Activated CD8-positive, alpha-beta memory T cell treated with anti-CD3 and anti-CD28 coated beads, Interleukin-2, amount 10 ng/mL, durations not matched to agents 7 days and 5 days (primary cell): ENCODE measurements around the gene NANOGP8. TPM values are rescaled to one million over a fixed set of nuclear protein-coding genes. Genes with fewer than 3 reads are reported as not detected.
A peak's percentile ranks its signal among the peaks of the same experiment; 100 is the strongest.
"Not testable (repeated sequence)": the region's sequence is repeated elsewhere in the genome, so short reads cannot be mapped to it uniquely, and the experiment has no call there.

Source experiments
- ATAC-seq: fragments of 150-1000 bp; cut with Tn5 transposase; one replicate; pipeline ENCODE4 v1.10.0; 2021; ENCODE audit warnings: moderate library complexity
- CTCF ChIA-PET: fragments of 350-600 bp; sonication (Branson Sonifier 250); formaldehyde crosslinking; loops from one replicate; lab custom pipeline; 2021; ENCODE audit warnings: antibody characterized with exemption; lab: Charles Lee
- DNase-seq: peaks from one replicate; pipeline ENCODE4 v3.0.0-alpha.2; 2020
- H3K27ac Mint-ChIP-seq: one replicate; pipeline ENCODE4 v1.8.0; 2021; ENCODE audit warnings: mild to moderate bottlenecking, mixed read lengths
- H3K27me3 Mint-ChIP-seq: one replicate; pipeline ENCODE4 v1.8.0; 2021; ENCODE audit warnings: mixed read lengths
- H3K36me3 Mint-ChIP-seq: one replicate; pipeline ENCODE4 v1.8.0; 2021; ENCODE audit warnings: mild to moderate bottlenecking, mixed read lengths
- H3K4me1 Mint-ChIP-seq: one replicate; pipeline ENCODE4 v1.8.0; 2021; ENCODE audit warnings: mixed read lengths
- H3K4me3 Mint-ChIP-seq: one replicate; pipeline ENCODE4 v1.8.0; 2021; ENCODE audit warnings: mild to moderate bottlenecking, moderate library complexity, mixed read lengths
- H3K9me3 Mint-ChIP-seq: one replicate; pipeline ENCODE4 v1.8.0; 2022; ENCODE audit warnings: low read depth, mixed read lengths
- total RNA-seq, 2 experiments: library from RNA; stranded (reverse); gene quantifications; one replicate each; pipeline ENCODE4 v1.2.3, GENCODE V29; 2021

The NANOGP8 gene
- total RNA-seq, 2 experiments from 2014 or later = not detected

DNA sequence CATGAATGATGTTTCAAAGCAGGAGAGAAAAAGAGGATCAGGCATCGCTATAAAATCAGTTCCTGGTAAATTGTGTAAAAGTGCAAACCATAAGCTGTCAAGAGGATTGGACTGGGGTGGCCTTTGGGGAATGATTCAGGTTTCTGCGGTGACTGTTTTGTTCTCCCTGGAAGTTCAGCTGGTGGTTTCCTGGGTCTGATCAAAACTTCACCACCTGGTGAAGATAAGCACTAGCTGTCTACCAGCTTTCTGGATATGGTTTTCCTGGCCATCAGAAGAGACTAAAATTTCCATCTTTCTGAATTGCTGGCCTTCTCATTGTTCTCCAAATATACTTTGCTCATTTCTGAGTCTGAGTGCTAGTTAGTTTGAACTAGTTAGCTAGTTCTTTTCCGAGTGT is 2.7 kb upstream of the NANOGP8 start:
- no peaks in the 10 kb centered on the region for H3K9me3 Mint-ChIP-seq
- no peaks in the 10 kb centered on the region for H3K4me1 Mint-ChIP-seq
- ATAC-seq (no peak), DNase-seq (no peak)
- H3K4me3 Mint-ChIP-seq = no peak overlapping the region
- peaks cover 3% of the 10 kb centered on the region for H3K27me3 Mint-ChIP-seq
- CTCF ChIA-PET = interaction anchor here (1.3 kb wide), 1 partner anchor 10 kb away, joined by 3 read pairs; no protein-coding TSS in a partner anchor
- no peaks in the 10 kb centered on the region for H3K36me3 Mint-ChIP-seq
- no peak overlapping the region for H3K27ac Mint-ChIP-seq

DNA sequence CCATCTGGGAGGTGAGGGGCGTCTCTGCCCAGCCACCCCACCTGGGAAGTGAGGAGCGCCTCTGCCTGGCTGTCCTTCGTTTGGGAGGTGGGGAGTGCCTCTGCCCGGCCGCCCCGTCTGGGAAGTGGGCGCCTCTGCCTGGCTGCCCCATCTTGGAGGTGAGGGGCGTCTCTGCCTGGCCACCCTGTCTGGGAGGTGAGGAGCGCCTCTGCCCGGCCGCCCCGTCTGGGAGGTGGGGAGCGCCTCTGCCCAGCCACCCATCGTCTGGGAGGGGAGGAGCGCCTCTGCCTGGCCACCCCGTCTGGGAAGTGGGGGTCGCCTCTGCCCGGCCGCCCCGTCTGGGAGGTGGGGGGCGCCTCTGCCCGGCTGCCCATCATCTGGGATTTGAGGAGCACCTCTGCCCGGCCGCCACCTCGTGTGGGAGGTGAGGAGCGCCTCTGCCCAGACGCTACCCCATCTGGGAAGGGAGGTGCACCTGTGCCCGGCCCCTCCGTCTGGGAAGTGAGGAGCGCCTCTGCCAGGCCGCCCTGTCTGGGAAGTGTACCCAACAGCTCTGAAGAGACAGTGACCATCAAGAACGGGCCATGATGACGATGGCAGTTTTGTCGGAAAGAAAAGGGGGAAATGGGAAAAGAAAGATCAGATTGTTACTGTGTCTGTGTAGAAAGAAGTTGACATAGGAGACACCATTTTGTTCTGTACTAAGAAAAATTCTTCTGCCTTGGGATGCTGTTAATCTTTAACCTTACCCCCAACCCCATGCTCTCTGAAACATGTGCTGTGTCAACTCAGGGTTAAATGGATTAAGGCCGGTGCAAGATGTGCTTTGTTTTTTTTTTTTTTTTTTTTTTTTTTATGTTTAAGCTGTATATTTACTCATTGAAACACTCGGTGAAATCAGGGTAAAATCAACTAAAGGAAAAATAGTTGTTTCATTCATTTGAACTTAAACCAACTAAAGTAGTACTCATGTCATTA is 2.4 kb downstream of the NANOGP8 start:
- H3K9me3 Mint-ChIP-seq, H3K27ac Mint-ChIP-seq, ATAC-seq, H3K4me1 Mint-ChIP-seq, CTCF ChIA-PET, H3K27me3 Mint-ChIP-seq, DNase-seq, H3K4me3 Mint-ChIP-seq, H3K36me3 Mint-ChIP-seq: not testable (repeated sequence)

DNA sequence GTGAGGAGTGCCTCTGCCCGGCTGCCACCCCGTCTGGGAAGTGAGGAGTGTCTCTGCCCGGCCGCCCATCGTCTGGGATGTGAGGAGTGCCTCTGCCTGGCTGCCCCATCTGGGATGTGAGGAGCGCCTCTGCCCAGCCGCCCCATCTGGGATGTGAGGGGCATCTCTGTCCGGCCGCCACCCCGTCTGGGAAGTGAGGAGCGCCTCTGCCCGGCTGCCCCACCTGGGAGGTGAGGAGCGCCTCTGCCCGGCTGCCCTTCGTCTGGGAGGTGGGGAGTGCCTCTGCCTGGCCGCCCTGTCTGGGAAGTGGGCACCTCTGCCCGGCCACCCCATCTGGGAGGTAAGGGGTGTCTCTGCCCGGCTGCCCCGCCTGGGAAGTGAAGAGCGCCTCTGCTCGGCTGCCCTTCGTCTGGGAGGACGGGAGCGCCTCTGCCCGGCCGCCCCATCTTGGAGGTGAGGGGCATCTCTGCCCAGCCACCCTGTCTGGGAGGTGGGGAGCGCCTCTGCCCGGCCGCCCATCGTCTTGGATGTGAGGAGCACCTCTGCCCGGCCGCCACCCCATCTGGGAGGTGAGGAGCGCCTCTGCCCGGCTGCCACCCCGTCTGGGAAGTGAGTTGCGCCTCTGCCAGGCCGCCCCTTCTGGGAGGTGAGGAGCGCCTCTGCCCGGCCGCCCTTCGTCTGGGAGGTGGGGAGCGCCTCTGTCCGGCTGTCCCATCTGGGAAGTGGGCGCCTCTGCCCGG is 3.3 kb downstream of the NANOGP8 start:
- H3K4me3 Mint-ChIP-seq, DNase-seq, CTCF ChIA-PET, ATAC-seq, H3K4me1 Mint-ChIP-seq, H3K27me3 Mint-ChIP-seq, H3K27ac Mint-ChIP-seq, H3K36me3 Mint-ChIP-seq, H3K9me3 Mint-ChIP-seq: not testable (repeated sequence)

- CTCF ChIA-PET = interaction anchor here (0.7 kb wide), 1 partner anchor 10 kb away, joined by 3 read pairs; no protein-coding TSS in a partner anchor
- DNase-seq (no peak), ATAC-seq (no peak)
- H3K27me3 Mint-ChIP-seq = no peaks in the 10 kb centered on the region
- no peaks in the 10 kb centered on the region for H3K4me1 Mint-ChIP-seq
- H3K4me3 Mint-ChIP-seq = no peak overlapping the region
- H3K27ac Mint-ChIP-seq = no peak overlapping the region
- no peaks in the 10 kb centered on the region for H3K9me3 Mint-ChIP-seq
- H3K36me3 Mint-ChIP-seq = no peaks in the 10 kb centered on the region
Observed at GRCh38 chr15:35080226-35080625, 4.9 kb downstream of the NANOGP8 start.

DNA sequence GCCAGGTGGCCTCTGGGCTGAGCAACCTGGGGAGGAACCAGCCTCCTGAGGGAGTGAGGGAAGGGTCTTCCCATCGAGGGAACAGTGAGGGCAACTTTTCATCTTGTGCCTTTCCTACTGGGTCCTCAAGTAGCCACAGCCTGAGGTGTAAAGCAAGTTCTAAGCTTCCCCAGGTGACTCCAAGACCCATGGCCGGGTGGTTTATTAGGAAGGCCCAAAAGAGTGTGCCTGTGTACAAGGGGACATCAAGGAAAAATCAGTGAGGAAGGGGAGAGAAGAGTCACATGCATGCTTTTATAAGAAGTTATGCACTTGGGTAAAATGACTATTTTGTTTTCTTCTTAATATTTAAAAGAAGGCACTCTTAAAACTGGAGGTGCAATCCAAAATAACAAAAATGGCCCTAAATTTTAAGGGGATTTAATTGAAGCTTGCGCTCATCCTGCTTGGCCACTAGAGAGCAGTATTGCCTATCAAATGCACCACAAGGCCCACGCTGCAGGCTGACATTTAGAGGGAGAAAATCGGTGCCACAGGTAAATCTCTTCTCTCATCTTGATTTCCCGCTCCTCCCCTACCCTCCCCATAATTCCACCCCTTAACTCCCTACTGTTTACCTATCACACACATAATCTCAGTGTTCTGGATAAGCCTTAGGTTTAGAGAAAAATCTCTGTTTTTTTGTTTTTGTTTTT is 6.7 kb downstream of the NANOGP8 start:
- CTCF ChIA-PET = interaction anchor here (0.6 to 2.5 kb wide), 7 partner anchors 9 to 368 kb away, joined by 3 to 25 read pairs (median 3); no protein-coding TSS in a partner anchor
- Mint-ChIP-seq H3K36me3 (no peaks in the 10 kb centered on the region), H3K27ac (no peak overlapping the region), H3K4me3 (no peak overlapping the region), H3K9me3 (no peaks in the 10 kb centered on the region), H3K4me1 (no peaks in the 10 kb centered on the region), H3K27me3 (peaks cover 3% of the 10 kb centered on the region)
- DNase-seq (peak; percentile 53), ATAC-seq (no peak)

GRCh38 chr15:35071106-35071505 is 14.0 kb downstream of the NANOGP8 start:
- Mint-ChIP-seq H3K27ac (no peak overlapping the region), H3K27me3 (peaks cover 15% of the 10 kb centered on the region), H3K4me3 (no peak overlapping the region), H3K9me3 (no peaks in the 10 kb centered on the region), H3K4me1 (no peaks in the 10 kb centered on the region), H3K36me3 (no peaks in the 10 kb centered on the region)
- CTCF ChIA-PET = no interaction called here
- DNase-seq (no peak), ATAC-seq (no peak)

- peaks cover 18% of the 10 kb centered on the region for H3K27me3 Mint-ChIP-seq
- no peaks in the 10 kb centered on the region for H3K4me1 Mint-ChIP-seq
- H3K36me3 Mint-ChIP-seq = no peaks in the 10 kb centered on the region
- DNase-seq (no peak), ATAC-seq (no peak)
- CTCF ChIA-PET = no interaction called here
- no peaks in the 10 kb centered on the region for H3K9me3 Mint-ChIP-seq
- no peak overlapping the region for H3K4me3 Mint-ChIP-seq
- no peak overlapping the region for H3K27ac Mint-ChIP-seq
Observed at GRCh38 chr15:35068846-35069475, 16.1 kb downstream of the NANOGP8 start.

- Mint-ChIP-seq H3K27me3 (peaks cover 13% of the 10 kb centered on the region), H3K27ac (no peak overlapping the region), H3K4me1 (no peaks in the 10 kb centered on the region), H3K9me3 (no peaks in the 10 kb centered on the region), H3K36me3 (no peaks in the 10 kb centered on the region), H3K4me3 (no peak overlapping the region)
- ATAC-seq (no peak), DNase-seq (no peak)
- CTCF ChIA-PET = no interaction called here
Observed at GRCh38 chr15:35067496-35068347, 17.4 kb downstream of the NANOGP8 start.

DNA sequence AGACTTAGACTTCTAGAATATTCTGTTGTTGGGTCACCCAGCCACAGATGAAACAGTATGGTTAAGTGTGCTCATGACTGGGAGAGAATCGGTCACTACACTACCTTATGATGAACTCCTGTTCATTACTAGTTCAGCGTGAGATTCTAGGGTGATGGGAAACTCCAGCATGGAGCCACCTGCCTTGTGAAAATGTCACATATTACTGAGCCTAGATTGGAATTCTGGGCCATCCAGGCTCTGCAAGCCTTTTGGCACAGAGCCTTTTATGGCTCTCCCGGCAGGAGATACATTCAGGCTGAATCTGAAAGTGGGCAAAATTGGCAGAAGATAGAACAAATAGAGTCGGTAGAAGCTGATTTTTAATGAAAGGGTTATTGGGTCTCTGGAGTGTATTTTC is 19.0 kb downstream of the NANOGP8 start:
- Mint-ChIP-seq H3K36me3 (no peaks in the 10 kb centered on the region), H3K4me1 (no peaks in the 10 kb centered on the region), H3K27ac (no peak overlapping the region), H3K27me3 (peaks cover 17% of the 10 kb centered on the region), H3K4me3 (no peak overlapping the region), H3K9me3 (no peaks in the 10 kb centered on the region)
- ATAC-seq (no peak), DNase-seq (no peak)
- CTCF ChIA-PET = no interaction called here

GRCh38 chr15:35064576-35065190 is 20.4 kb downstream of the NANOGP8 start:
- no peak overlapping the region for H3K27ac Mint-ChIP-seq
- H3K9me3 Mint-ChIP-seq = no peaks in the 10 kb centered on the region
- ATAC-seq (no peak), DNase-seq (no peak)
- no peak overlapping the region for H3K4me3 Mint-ChIP-seq
- H3K27me3 Mint-ChIP-seq = peaks cover 15% of the 10 kb centered on the region
- H3K4me1 Mint-ChIP-seq = no peaks in the 10 kb centered on the region
- H3K36me3 Mint-ChIP-seq = no peaks in the 10 kb centered on the region
- CTCF ChIA-PET = no interaction called here

DNA sequence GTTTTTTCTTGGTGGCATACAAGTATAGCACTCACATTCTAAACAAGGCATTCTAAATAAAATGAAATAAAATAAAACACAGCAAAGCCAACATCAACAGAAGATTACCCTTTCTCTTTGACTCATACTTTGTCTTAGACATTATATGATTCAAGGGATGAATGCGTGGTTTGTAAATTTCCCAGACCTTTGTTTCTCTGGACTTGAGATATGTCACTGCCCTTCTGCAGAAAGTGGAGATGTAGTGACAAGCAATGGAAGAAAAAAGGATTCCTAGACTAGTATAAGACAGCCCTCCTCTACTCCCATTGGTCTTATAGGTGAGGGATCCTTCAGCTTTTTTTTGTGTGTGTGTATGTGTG is 22.4 kb downstream of the NANOGP8 start:
- no peaks in the 10 kb centered on the region for H3K4me1 Mint-ChIP-seq
- H3K9me3 Mint-ChIP-seq = no peaks in the 10 kb centered on the region
- no peak overlapping the region for H3K4me3 Mint-ChIP-seq
- no peaks in the 10 kb centered on the region for H3K36me3 Mint-ChIP-seq
- peaks cover 11% of the 10 kb centered on the region for H3K27me3 Mint-ChIP-seq
- H3K27ac Mint-ChIP-seq = no peak overlapping the region
- DNase-seq = no peak
- no peak for ATAC-seq
- CTCF ChIA-PET = no interaction called here
